Heart right ventricle (tissue), 16 donors: ENCODE data around the gene CLIP3. TPM values are rescaled to one million over a fixed set of nuclear protein-coding genes. Genes with fewer than 3 reads are reported as not detected.

Experiments used
- ATAC-seq, 8 donors: fragments of 200-7000 bp; cut with Tn5 transposase; one replicate each; pipeline ENCODE4 v1.9.1; 2020; ENCODE audit warnings: mild to moderate bottlenecking in 8 of 8, moderate library complexity in 8 of 8, moderate number of reproducible peaks in 1 of 8
- DNase-seq, 2 donors: peaks; one replicate each; pipeline ENCODE4 v3.0.0-alpha.2; 2020
- H3K27ac ChIP-seq, 10 donors: fragments of 200-600 bp; sonication (generic) in 2 of 10; one replicate each; pipeline versions ENCODE4 v1.5.0 to v1.8.0; 2020 to 2022; ENCODE audit warnings: mild to moderate bottlenecking in 3 of 10
- H3K27me3 ChIP-seq, 7 donors: fragments of 200-600 bp; one replicate each; pipeline ENCODE4 v1.8.0; 2021 to 2022; ENCODE audit warnings: mild to moderate bottlenecking in 2 of 7
- H3K36me3 ChIP-seq, 9 donors: fragments of 200-600 bp; sonication (generic) in 1 of 9; one replicate each; pipeline versions ENCODE4 v1.5.0 to v1.8.0; 2020 to 2022; ENCODE audit warnings: mild to moderate bottlenecking in 2 of 9
- H3K4me1 ChIP-seq, 9 donors: fragments of 200-600 bp; sonication (generic) in 1 of 9; one replicate each; pipeline versions ENCODE4 v1.5.0 to v1.8.0; 2020 to 2022; ENCODE audit warnings: mild to moderate bottlenecking in 4 of 9
- H3K4me3 ChIP-seq, 10 donors: fragments of 200-600 bp; sonication (generic) in 2 of 10; one replicate each; pipeline versions ENCODE4 v1.5.0 to v1.8.0; 2020 to 2022; ENCODE audit warnings: mild to moderate bottlenecking in 7 of 10, moderate library complexity in 2 of 10
- H3K9me3 ChIP-seq, 11 donors: fragments of 200-600 bp in 10 of 11; sonication (generic) in 2 of 11; one replicate each; pipeline versions ENCODE4 v1.5.0 to v1.8.0; 2013 to 2022; ENCODE audit warnings: mild to moderate bottlenecking in 2 of 11, control low read depth in 1 of 11, moderate library complexity in 1 of 11
- CTCF ChIP-seq, 9 donors: fragments of 200-600 bp; sonication (generic) in 2 of 9; IDR thresholded peaks; one replicate each; pipeline versions ENCODE4 v1.5.0 to v1.8.0; 2021 to 2022; ENCODE audit warnings: antibody characterized with exemption in 9 of 9, mild to moderate bottlenecking in 5 of 9, moderate library complexity in 1 of 9
- WGBS, 2 donors: extraction: QIAGEN DNeasy Blood & Tissue Kit; methylation state at CpG; one replicate each; pipeline ENCODE4 v1.1.7; 2013; ENCODE audit warnings: inconsistent platforms in 1 of 2; 5-methylcytosine and 5-hydroxymethylcytosine counted together
- intact Hi-C, 10 donors: fragments of 100-400 bp; cut with DNase I; formaldehyde crosslinking; loops; one replicate each; pipeline versions ENCODE4 v1.11.1 to v1.14.2; 2022
- polyA plus RNA-seq, 2 donors: library from polyadenylated mRNA; stranded (reverse); fragments of 200-250 nt; gene quantifications; one replicate each; pipeline ENCODE4 v1.2.3, GENCODE V29; 2013
- total RNA-seq, 10 donors: library from RNA; stranded (reverse); fragmentation: NEBNext Ultra II Directional in 3 of 10; extraction: Animal tissue kit (Norgen Biotek cat#: 25700) in 3 of 10; gene quantifications; one replicate each; pipeline versions ENCODE4 v1.2.1 to v1.2.4, GENCODE V29; 2021 to 2023
- donor health status: Arrhythmogenic right ventricular cardiomyopathy.
- donor health status: ischemic (EF 13 %, LVEDD 7.1; RV severe dilation, severe dysfunction).
- donor health status: healthy with polysubstance abuse.
- donor health status: DM: no; HTN: yes; CAD: no.
- donor health status: DM: no; HTN: no; CAD: no.
- donor health status: ischemic (EF 25% LVEDD 6.9; RV normal size, moderate dysfunction).
- donor health status: ischemic (EF 25% LVEDD 5.7; RV mildly dilated, moderate dysfunction).
- donor health status: healthy.
- donor health status: DM: yes; HTN: yes; CAD: no.
- donor health status: Ischemic cardiomyopathy.
- donor health status: ischemic (EF 35%, LVEDD 5.7; RV mildly dilated, moderate dysfunction).
- donor health status: nonischemic (EF 11% LVEDD 7.7; RV severe dilation, severe dysfunction).
- donor health status: DM: yes; HTN: yes; CAD: no.
- donor health status: PGD.
- donor health status: ischemic (EF 29% LVEDD 5.4; RV normal size, mild dysfunction).
- donor health status: nonischemic (EF 23%, LVEDD 6.1; RV moderate dilation, normal function).

Gene CLIP3
- total and polyA plus RNA-seq, 12 donors: 1.2 to 7.5 (median 3.8) TPM

DNA sequence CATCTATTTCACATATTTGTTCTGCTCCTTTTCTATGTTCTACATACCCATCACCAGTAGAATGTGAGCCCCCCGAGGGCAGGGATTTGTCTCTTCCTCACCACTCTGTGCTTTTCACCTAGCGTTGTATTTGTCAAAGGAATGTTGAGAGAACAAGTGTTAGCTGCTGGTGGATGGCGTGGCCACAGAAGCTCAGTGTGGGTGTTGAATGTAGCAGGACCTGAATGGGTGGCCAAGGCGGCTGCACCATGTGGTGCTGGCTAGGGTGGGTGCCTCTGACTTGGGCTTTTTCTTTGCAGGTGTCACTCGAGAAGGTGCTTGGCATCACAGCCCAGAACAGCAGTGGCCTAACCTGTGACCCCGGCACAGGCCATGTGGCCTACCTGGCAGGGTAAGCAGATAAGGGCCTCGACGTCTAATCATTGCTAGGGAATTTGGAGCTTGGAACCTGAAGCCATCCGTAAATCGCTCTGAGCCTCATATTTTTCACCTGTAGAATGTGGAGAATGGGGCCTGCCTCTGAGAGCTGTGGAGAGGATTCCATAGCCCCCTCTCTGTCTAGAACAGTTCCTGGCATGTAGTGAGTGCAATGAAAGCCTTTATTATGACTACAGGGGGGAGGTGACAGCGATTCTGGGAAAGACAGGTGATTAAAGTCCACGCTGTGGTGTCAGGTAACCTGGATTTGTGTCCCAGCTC, 26.0 kb upstream of the CLIP3 start:
- Histone ChIP-seq H3K27ac (no peak overlapping the region), H3K9me3 (no peaks in the 10 kb centered on the region), H3K4me1 (peaks cover 3 to 12% (median 8%) of the 10 kb centered on the region in 9 donors), H3K27me3 (no peaks in the 10 kb centered on the region), H3K36me3 (peaks cover 0 to 13% (median 0%) of the 10 kb centered on the region in 9 donors), H3K4me3 (no peak overlapping the region)
- intact Hi-C loops: loop anchor here in 5 of 10 donors (5.0 to 10.0 kb wide), 4 partner anchors 39 to 114 kb away; partner anchors contain the start of genes OVOL3 (in 2 of the 5), POLR2I (in 2 of the 5) and TBCB (in 1 of the 5)
- no peak for TF ChIP-seq CTCF (IDR thresholded peaks at IDR 0.05)
- WGBS, 2 donors: 88 to 94% methylated on average over 12 of the region's 12 CpGs
- DNase-seq: no peak
- no peak for ATAC-seq

DNA sequence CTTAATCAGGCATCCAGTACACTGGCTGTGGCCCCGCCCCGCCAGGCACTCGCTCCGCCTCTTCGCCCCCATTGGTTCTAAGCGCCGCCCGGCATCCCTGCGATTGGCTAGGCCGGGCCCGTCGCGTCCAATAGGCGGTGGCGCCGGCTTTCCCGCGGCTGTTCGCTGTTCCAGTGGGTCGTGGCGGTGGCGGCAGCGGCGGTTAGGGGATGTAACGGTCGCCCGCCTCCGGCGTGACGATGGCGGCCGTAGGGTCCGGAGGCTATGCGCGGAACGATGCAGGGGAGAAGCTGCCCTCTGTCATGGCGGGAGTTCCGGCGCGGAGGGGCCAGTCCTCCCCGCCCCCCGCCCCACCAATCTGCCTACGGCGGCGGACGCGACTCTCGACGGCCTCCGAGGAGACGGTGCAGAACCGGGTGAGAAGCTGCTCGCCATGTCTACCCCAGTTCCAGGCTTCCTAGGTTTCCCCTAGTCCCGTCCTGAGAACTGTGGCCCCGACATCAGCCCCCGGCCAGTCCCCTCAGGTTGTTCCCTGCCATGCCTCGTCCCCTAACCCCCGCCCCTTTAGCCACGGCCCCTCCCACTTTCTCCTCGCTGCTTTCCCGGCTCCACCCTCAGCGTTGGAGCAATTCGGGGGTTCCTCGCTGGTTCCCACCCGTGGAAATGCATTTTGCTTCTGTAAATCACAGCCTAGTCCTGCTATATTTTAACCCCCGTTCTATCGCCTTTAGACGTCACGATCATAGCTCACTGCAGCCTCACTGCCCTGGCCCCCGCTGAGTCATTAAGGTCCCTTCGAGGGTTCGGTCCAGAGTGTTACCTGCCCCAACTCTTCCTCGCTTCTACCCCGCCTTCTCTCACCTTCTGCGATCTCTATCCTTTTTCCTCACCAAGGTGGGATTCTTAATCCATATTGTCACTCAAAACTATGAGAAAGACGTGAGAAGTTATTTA, 22.3 kb upstream of the CLIP3 start, which contains the start of gene WDR62:
Gene WDR62 (plus strand): TSS at position 165 of the 954 bp plus-strand sequence. CDS start 75 bp downstream, at position 240.
- ATAC-seq: peak; percentile 83 to 92 (median 88)
- intact Hi-C loops: loop anchor here in 7 of 10 donors (1.0 to 10.0 kb wide), 10 partner anchors 41 to 159 kb away; partner anchors contain the start of genes POLR2I (in 4 of the 7), TBCB (in 4 of the 7), ALKBH6 (in 2 of the 7) and OVOL3 (in 2 of the 7)
- 1% methylated on average over 62 to 75 of the region's 76 CpGs for WGBS, 2 donors
- H3K4me1 ChIP-seq: peaks cover 3 to 21% (median 16%) of the 10 kb centered on the region in 9 donors
- peak within 1 kb of the TSS; percentile 43 to 75 (median 66) for H3K4me3 ChIP-seq
- peaks cover 0 to 8% (median 0%) of the 10 kb centered on the region in 9 donors for H3K36me3 ChIP-seq
- H3K27me3 ChIP-seq: no peaks in the 10 kb centered on the region
- H3K27ac ChIP-seq: peak within 1 kb of the TSS; percentile 86 to 97 (median 92)
- peak in 2 of 9 donors; percentile 1 to 7 for TF ChIP-seq CTCF (IDR thresholded peaks at IDR 0.05)
- H3K9me3 ChIP-seq: no peaks in the 10 kb centered on the region
- peak; percentile 92 to 94 for DNase-seq

DNA sequence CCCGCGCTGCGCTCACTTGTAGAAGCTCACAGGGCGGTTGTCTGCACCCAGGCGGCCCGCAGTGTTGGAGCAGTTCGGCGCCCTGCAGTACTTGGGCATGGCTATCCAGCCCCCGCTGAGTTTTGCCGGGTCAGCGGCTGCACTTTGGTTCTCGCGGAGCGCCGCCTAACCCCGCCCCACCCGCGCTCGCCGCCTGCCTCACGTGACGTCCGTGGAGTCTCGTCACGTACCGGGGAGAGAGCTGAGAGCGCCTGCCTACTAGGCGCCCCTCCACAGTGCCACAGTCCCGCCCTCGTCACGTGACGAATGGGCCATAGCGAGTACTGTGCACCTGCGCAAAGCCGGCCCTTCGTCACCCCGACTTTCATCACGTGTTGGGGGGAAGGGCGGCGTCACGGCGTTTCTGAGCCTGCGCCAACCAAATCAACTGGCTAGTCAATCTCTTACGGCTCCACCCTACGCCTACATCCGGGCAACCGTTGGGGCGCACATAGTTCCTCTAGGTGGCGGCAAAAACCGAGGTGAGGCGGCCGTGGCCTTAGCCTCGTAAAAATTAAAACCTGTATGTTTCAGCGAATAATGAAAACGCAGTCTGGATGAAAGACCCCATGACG, 21.6 kb upstream of the CLIP3 start, which contains the start of gene THAP8:
Gene THAP8 (minus strand): TSS at position 167 of the 614 bp plus-strand sequence. CDS start 68 bp downstream, at position 99.
- Histone ChIP-seq H3K9me3 (no peaks in the 10 kb centered on the region), H3K4me1 (peaks cover 3 to 21% (median 16%) of the 10 kb centered on the region in 9 donors), H3K36me3 (peaks cover 0 to 2% (median 0%) of the 10 kb centered on the region in 9 donors), H3K27ac (peak within 1 kb of the TSS; percentile 86 to 97 (median 92)), H3K4me3 (peak within 1 kb of the TSS; percentile 43 to 75 (median 66)), H3K27me3 (no peaks in the 10 kb centered on the region)
- DNase-seq (peak; percentile 100), ATAC-seq (peak; percentile 96 to 98 (median 97))
- peak in 8 of 9 donors; percentile 33 to 84 (median 56) for TF ChIP-seq CTCF (IDR thresholded peaks at IDR 0.05)
- intact Hi-C loops: loop anchor here in 5 of 10 donors (1.0 to 10.0 kb wide), 7 partner anchors 40 to 160 kb away; partner anchors contain the start of genes TBCB (in 4 of the 5), POLR2I (in 3 of the 5), ALKBH6 (in 2 of the 5) and OVOL3 (in 1 of the 5)
- 0 to 1% methylated on average over 56 of the region's 56 CpGs for WGBS, 2 donors
